ENCODE data around the gene FGD5.

Gene FGD5

GRCh38 chr3:14797731-14798130 lies 21.0 kb upstream of the FGD5 start:
- Histone ChIP-seq H3K4me3 (ENCODE audit: low read depth, low read length) (no peak overlapping the region), H3K36me3 (no peaks in the 10 kb centered on the region)
- DNase-seq = no peak

GRCh38 chr3:14798231-14798630 lies 20.5 kb upstream of the FGD5 start:
- Histone ChIP-seq H3K4me1 (no peaks in the 10 kb centered on the region), H3K4me3 (ENCODE audit: low read depth, low read length) (no peak overlapping the region), H3K27me3 (no peaks in the 10 kb centered on the region), H3K36me3 (no peaks in the 10 kb centered on the region), H3K9me3 (no peaks in the 10 kb centered on the region)
- TF ChIP-seq CTCF (IDR thresholded peaks at IDR 0.05; ENCODE audit: low read depth, low read length) = no peak
- no peak for DNase-seq

More at GRCh38 chr3:14797731-14798130, 21.0 kb upstream of the FGD5 start:
- Histone ChIP-seq H3K4me1 (no peaks in the 10 kb centered on the region), H3K27me3 (no peaks in the 10 kb centered on the region), H3K9me3 (no peaks in the 10 kb centered on the region)
- TF ChIP-seq CTCF (IDR thresholded peaks at IDR 0.05; ENCODE audit: low read depth, low read length) = no peak

- DNase-seq = no peak
- no peaks in the 10 kb centered on the region for H3K4me1 ChIP-seq
- no peaks in the 10 kb centered on the region for H3K27me3 ChIP-seq
- no peak overlapping the region for H3K4me3 ChIP-seq (ENCODE audit: low read depth, low read length)
- TF ChIP-seq CTCF (IDR thresholded peaks at IDR 0.05; ENCODE audit: low read depth, low read length) = no peak
- no peaks in the 10 kb centered on the region for H3K36me3 ChIP-seq
- H3K9me3 ChIP-seq = no peaks in the 10 kb centered on the region
These were observed 19.6 kb upstream of the FGD5 start for GRCh38 chr3:14799146-14799545.

GRCh38 chr3:14801031-14801430 lies 17.7 kb upstream of the FGD5 start:
- no peak for TF ChIP-seq CTCF (IDR thresholded peaks at IDR 0.05; ENCODE audit: low read depth, low read length)
- DNase-seq = no peak
- Histone ChIP-seq H3K9me3 (no peaks in the 10 kb centered on the region), H3K4me3 (ENCODE audit: low read depth, low read length) (no peak overlapping the region), H3K27me3 (no peaks in the 10 kb centered on the region), H3K36me3 (no peaks in the 10 kb centered on the region), H3K4me1 (no peaks in the 10 kb centered on the region)

GRCh38 chr3:14801668-14802380 lies 16.9 kb upstream of the FGD5 start:
- H3K4me1 ChIP-seq = no peaks in the 10 kb centered on the region
- H3K9me3 ChIP-seq = no peaks in the 10 kb centered on the region
- TF ChIP-seq CTCF (IDR thresholded peaks at IDR 0.05; ENCODE audit: low read depth, low read length) = no peak
- H3K27me3 ChIP-seq = no peaks in the 10 kb centered on the region
- H3K36me3 ChIP-seq = no peaks in the 10 kb centered on the region
- H3K4me3 ChIP-seq (ENCODE audit: low read depth, low read length) = no peak overlapping the region
- DNase-seq = no peak

- Histone ChIP-seq H3K4me3 (ENCODE audit: low read depth, low read length) (no peak overlapping the region), H3K27me3 (no peaks in the 10 kb centered on the region), H3K4me1 (no peaks in the 10 kb centered on the region), H3K36me3 (no peaks in the 10 kb centered on the region), H3K9me3 (no peaks in the 10 kb centered on the region)
- no peak for TF ChIP-seq CTCF (IDR thresholded peaks at IDR 0.05; ENCODE audit: low read depth, low read length)
- DNase-seq = no peak
These were observed 16.4 kb upstream of the FGD5 start for GRCh38 chr3:14802381-14802731.
